Skeletal muscle cell (primary cell): ENCODE data around the gene KRT33A.

Experiments
- DNase-seq: peaks from one replicate; pipeline ENCODE4 v3.0.0-alpha.2; 2010; ENCODE audit warnings: low read depth
- H3K4me3 ChIP-seq: 2 replicates; pipeline ENCODE4 v1.5.1; 2011; ENCODE audit warnings: low read depth, mild to moderate bottlenecking, control low read depth, low read length, moderate library complexity

KRT33A gene

GRCh38 chr17:41311111-41311510, 39.5 kb downstream of the KRT33A start:
- H3K4me3 ChIP-seq = no peak overlapping the region
- no peak for DNase-seq

- H3K4me3 ChIP-seq = no peak within 1 kb of the TSS
- no peak for DNase-seq
Measured at GRCh38 chr17:41308918-41309359, 41.7 kb downstream of the KRT33A start, which contains the start of gene KRTAP16-1. Gene KRTAP16-1 (minus strand): TSS chr17:41309309. CDS start chr17:41309253, 56 bp downstream.

- no peak for DNase-seq
- H3K4me3 ChIP-seq = no peak overlapping the region
Measured at GRCh38 chr17:41308251-41308917, 42.2 kb downstream of the KRT33A start.

GRCh38 chr17:41307647-41308046, 43.0 kb downstream of the KRT33A start:
- DNase-seq = no peak

GRCh38 chr17:41304091-41304490, 46.5 kb downstream of the KRT33A start:
- DNase-seq = no peak
- H3K4me3 ChIP-seq = no peak overlapping the region

More at GRCh38 chr17:41307647-41308046, 43.0 kb downstream of the KRT33A start:
- H3K4me3 ChIP-seq = no peak overlapping the region

- H3K4me3 ChIP-seq = no peak overlapping the region
- DNase-seq = no peak
Measured at GRCh38 chr17:41302981-41303380, 47.6 kb downstream of the KRT33A start.

- no peak for DNase-seq
- no peak within 1 kb of the TSS for H3K4me3 ChIP-seq
Measured at GRCh38 chr17:41301916-41302901, 48.4 kb downstream of the KRT33A start, which contains the start of gene KRTAP29-1. Gene KRTAP29-1 (minus strand): TSS chr17:41302851. CDS start chr17:41302851, 0 bp downstream.

- no peak overlapping the region for H3K4me3 ChIP-seq
- no peak for DNase-seq
Measured at GRCh38 chr17:41301204-41301790, 49.3 kb downstream of the KRT33A start.

GRCh38 chr17:41298458-41299135, 52.0 kb downstream of the KRT33A start:
- DNase-seq = no peak
- no peak overlapping the region for H3K4me3 ChIP-seq

- no peak overlapping the region for H3K4me3 ChIP-seq
- no peak for DNase-seq
Measured at GRCh38 chr17:41296846-41297245, 53.8 kb downstream of the KRT33A start.
